ENCODE measurements around the gene NHP2.

- TF ChIP-seq SPI1 (IDR thresholded peaks at IDR 0.05; ENCODE audit: low read depth, low read length) (no peak), TAF1 (IDR thresholded peaks at IDR 0.05; ENCODE audit: low read depth, low read length) (no peak), POLR2A (IDR thresholded peaks at IDR 0.05; ENCODE audit: low read depth, low read length) (no peak), POLR2AphosphoS5 (IDR thresholded peaks at IDR 0.05; ENCODE audit: low read depth, low read length) (no peak)
These were observed 37.9 kb downstream of the NHP2 start for GRCh38 chr5:178115814-178116142.
